SU-DHL-6 (cell line): Measurements from ENCODE around the gene TBL3.

ENCODE experiments used
- H2AFZ ChIP-seq: fragments of 200-600 bp; sonication (generic); 2 replicates; pipeline ENCODE4 v1.6.1; 2014; ENCODE audit warnings: low read depth, mild to moderate bottlenecking, moderate library complexity, mixed read lengths, antibody characterized with exemption, low read length; ENCODE audit not compliant: severe bottlenecking
- H3F3A ChIP-seq: fragments of 200-600 bp; shearing (Covaris generic); 2 replicates; pipeline ENCODE4 v1.6.0; 2016; ENCODE audit warnings: antibody characterized with exemption, mild to moderate bottlenecking; ENCODE audit not compliant: insufficient read depth
- H3K27ac ChIP-seq: fragments of 200-600 bp; sonication (generic); 2 replicates; pipeline ENCODE4 v1.5.1; 2016; ENCODE audit warnings: low read depth, mild to moderate bottlenecking, low read length, moderate library complexity, mixed read lengths
- H3K27me3 ChIP-seq: fragments of 200-600 bp; sonication (generic), shearing (Covaris generic); 2 replicates; pipeline ENCODE4 v1.6.0; 2014; ENCODE audit warnings: mild to moderate bottlenecking, low read length
- H3K36me3 ChIP-seq: fragments of 200-600 bp; sonication (generic); 2 replicates; pipeline ENCODE4 v1.6.1; 2014; ENCODE audit warnings: mild to moderate bottlenecking, low read length, mixed read lengths
- H3K4me2 ChIP-seq: fragments of 300-600, 200-600 bp; shearing (Covaris generic), sonication (generic); 2 replicates; pipeline ENCODE4 v1.6.0; 2014; ENCODE audit warnings: low read length, low read depth, mild to moderate bottlenecking; ENCODE audit not compliant: poor library complexity, severe bottlenecking
- H3K4me3 ChIP-seq: fragments of 200-600 bp; sonication (generic); 2 replicates; pipeline ENCODE4 v1.5.1; 2014; ENCODE audit warnings: antibody characterized with exemption, low read length, mild to moderate bottlenecking, mixed read lengths; ENCODE audit not compliant: insufficient read depth, poor library complexity, severe bottlenecking
- H3K79me2 ChIP-seq: fragments of 200-600 bp; sonication (generic); 2 replicates; pipeline ENCODE4 v1.6.1; 2014; ENCODE audit warnings: mild to moderate bottlenecking, low read length, moderate library complexity; ENCODE audit not compliant: insufficient read depth
- H3K9ac ChIP-seq: fragments of 200-600 bp; sonication (generic); 2 replicates; pipeline ENCODE4 v1.7.0; 2014; ENCODE audit warnings: mild to moderate bottlenecking, low read length
- H3K9me2 ChIP-seq: fragments of 200-600 bp; sonication (generic); replicated peaks from 2 replicates; pipeline ENCODE4 v1.6.1; 2014; ENCODE audit warnings: low read length; ENCODE audit not compliant: insufficient read depth
- H3K9me3 ChIP-seq: fragments of 200-600 bp; sonication (generic); 2 replicates; pipeline ENCODE4 v1.6.1; 2014; ENCODE audit warnings: low read length, mixed read lengths; ENCODE audit not compliant: insufficient read depth
- H4K20me1 ChIP-seq: fragments of 200-600 bp; sonication (generic); 2 replicates; pipeline ENCODE4 v1.6.1; 2014; ENCODE audit warnings: low read depth, mild to moderate bottlenecking, antibody characterized with exemption, low read length, moderate library complexity, mixed read lengths
- EZH2phosphoT487 ChIP-seq: fragments of 200-600 bp; sonication (generic), shearing (Covaris generic); conservative IDR thresholded peaks from 2 replicates; pipeline ENCODE4 v1.6.1; 2018; ENCODE audit warnings: mild to moderate bottlenecking, antibody characterized with exemption, low read length, moderate library complexity, mixed read lengths
- TF ChIP-seq, protein P1 (sequence below): fragments of 200-600 bp; sonication (generic); IDR thresholded peaks from one replicate; pipeline ENCODE4 v1.5.1; 2017; ENCODE audit warnings: antibody characterized with exemption, mild to moderate bottlenecking, low read length, moderate library complexity; ENCODE audit not compliant: insufficient read depth, poor library complexity, severe bottlenecking

TBL3 gene

DNA sequence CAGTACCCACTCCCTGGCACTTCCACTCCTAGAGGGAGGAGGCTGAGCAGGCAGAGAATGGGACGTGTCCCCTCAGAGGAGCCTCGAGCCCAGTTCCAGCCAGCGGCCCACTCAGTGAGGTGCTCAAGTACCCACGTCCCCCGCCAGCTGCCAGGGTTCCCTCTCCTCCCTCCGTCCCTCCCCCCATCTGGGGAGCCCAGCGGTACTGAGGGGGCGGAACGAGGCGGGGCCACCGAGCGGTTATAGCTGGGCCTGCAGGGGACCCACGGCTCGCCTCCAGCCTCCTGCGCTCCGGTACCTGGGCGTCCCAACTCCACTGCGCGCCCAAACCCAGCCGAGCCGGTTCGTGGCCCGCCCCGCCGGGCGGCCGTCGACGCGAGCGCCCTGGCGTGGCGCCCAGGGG lies 47.7 kb downstream of the TBL3 start, which contains the start of gene NPW:
Gene NPW (plus strand): TSS at position 268 of the 403 bp plus-strand sequence.
- Histone ChIP-seq H2AFZ (no peak within 1 kb of the TSS), H3K36me3 (no peaks in the 10 kb centered on the region), H3K9me3 (no peaks in the 10 kb centered on the region), H3K4me2 (no peak within 1 kb of the TSS), H3K9ac (no peak within 1 kb of the TSS), H3K79me2 (no peaks in the 10 kb centered on the region), H3K27ac (no peak within 1 kb of the TSS), H3K4me3 (no peak within 1 kb of the TSS), H3K9me2 (no peaks in the 10 kb centered on the region), H3F3A (no peaks in the 10 kb centered on the region), H4K20me1 (no peaks in the 10 kb centered on the region), H3K27me3 (no peaks in the 10 kb centered on the region)
- TF ChIP-seq, protein P1, sequence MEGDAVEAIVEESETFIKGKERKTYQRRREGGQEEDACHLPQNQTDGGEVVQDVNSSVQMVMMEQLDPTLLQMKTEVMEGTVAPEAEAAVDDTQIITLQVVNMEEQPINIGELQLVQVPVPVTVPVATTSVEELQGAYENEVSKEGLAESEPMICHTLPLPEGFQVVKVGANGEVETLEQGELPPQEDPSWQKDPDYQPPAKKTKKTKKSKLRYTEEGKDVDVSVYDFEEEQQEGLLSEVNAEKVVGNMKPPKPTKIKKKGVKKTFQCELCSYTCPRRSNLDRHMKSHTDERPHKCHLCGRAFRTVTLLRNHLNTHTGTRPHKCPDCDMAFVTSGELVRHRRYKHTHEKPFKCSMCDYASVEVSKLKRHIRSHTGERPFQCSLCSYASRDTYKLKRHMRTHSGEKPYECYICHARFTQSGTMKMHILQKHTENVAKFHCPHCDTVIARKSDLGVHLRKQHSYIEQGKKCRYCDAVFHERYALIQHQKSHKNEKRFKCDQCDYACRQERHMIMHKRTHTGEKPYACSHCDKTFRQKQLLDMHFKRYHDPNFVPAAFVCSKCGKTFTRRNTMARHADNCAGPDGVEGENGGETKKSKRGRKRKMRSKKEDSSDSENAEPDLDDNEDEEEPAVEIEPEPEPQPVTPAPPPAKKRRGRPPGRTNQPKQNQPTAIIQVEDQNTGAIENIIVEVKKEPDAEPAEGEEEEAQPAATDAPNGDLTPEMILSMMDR, result no peak
- no peak for TF ChIP-seq EZH2phosphoT487

DNA sequence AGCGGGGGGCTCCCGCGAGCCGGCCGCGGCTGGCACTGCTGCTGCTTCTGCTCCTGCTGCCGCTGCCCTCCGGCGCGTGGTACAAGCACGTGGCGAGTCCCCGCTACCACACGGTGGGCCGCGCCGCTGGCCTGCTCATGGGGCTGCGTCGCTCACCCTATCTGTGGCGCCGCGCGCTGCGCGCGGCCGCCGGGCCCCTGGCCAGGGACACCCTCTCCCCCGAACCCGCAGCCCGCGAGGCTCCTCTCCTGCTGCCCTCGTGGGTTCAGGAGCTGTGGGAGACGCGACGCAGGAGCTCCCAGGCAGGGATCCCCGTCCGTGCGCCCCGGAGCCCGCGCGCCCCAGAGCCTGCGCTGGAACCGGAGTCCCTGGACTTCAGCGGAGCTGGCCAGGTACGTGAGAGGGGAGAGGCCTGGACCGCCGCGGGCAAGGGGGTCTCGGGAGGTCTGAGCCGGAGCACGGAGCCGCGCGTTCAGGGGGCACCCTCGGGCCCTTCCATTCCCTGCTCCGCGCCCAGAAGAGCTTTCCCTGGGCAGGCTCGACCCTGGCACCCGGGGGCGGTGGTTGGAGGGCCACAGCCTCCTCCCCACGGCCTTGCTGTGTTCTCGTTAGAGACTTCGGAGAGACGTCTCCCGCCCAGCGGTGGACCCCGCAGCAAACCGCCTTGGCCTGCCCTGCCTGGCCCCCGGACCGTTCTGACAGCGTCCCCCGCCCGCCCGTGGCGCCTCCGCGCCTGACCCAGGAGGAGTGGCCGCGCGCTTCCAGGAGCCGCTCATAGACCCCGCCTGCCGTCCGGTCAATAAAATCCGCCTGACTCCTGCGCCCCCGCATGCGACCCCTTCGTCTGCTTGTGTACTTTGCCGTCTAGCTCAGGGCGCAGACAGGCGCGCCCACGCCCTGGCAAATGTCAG lies 48.3 kb downstream of the TBL3 start:
- no peak overlapping the region for H2AFZ ChIP-seq
- H3K4me3 ChIP-seq, result no peak overlapping the region
- no peaks in the 10 kb centered on the region for H3K79me2 ChIP-seq
- H3K36me3 ChIP-seq, result no peaks in the 10 kb centered on the region
- no peaks in the 10 kb centered on the region for H3K9me3 ChIP-seq
- H3K27ac ChIP-seq, result no peak overlapping the region
- H3K9ac ChIP-seq, result no peak overlapping the region
- no peaks in the 10 kb centered on the region for H3F3A ChIP-seq
- H3K4me2 ChIP-seq, result no peak overlapping the region
- TF ChIP-seq EZH2phosphoT487, result no peak
- TF ChIP-seq, protein P1, result no peak
- no peaks in the 10 kb centered on the region for H3K9me2 ChIP-seq
- no peaks in the 10 kb centered on the region for H3K27me3 ChIP-seq
- no peaks in the 10 kb centered on the region for H4K20me1 ChIP-seq

DNA sequence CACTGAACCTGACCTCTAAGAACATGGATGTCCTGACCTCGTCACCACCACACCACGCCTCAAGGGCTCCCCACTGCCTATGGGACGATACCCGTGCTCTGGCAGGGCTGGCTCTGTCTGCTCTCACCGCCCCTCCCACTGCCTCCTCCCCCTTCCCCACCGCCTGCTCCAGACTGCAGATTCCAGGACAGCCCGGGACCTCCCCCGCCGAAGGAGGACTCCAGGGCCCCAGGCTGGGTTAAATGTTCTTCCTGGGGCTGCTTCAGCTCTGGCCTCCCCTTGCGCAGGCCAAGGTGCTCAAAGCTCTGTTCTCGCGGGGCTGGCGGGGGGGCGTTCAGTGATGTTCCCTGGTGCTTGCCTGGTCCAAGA lies 50.9 kb downstream of the TBL3 start:
- no peaks in the 10 kb centered on the region for H3K36me3 ChIP-seq
- no peaks in the 10 kb centered on the region for H3K27me3 ChIP-seq
- no peaks in the 10 kb centered on the region for H4K20me1 ChIP-seq
- H3F3A ChIP-seq, result no peaks in the 10 kb centered on the region
- H2AFZ ChIP-seq, result peak overlapping the region; percentile 77
- no peak overlapping the region for H3K27ac ChIP-seq
- TF ChIP-seq, protein P1, result no peak
- TF ChIP-seq EZH2phosphoT487, result no peak
- H3K9me2 ChIP-seq, result no peaks in the 10 kb centered on the region
- H3K9ac ChIP-seq, result peak overlapping the region; percentile 36
- no peaks in the 10 kb centered on the region for H3K79me2 ChIP-seq
- H3K4me3 ChIP-seq, result no peak overlapping the region
- no peaks in the 10 kb centered on the region for H3K9me3 ChIP-seq
- peak overlapping the region; percentile 36 for H3K4me2 ChIP-seq
